ENCODE results near the gene PATJ.

GRCh38 chr1:61853583-61853982 lies 111.3 kb downstream of the PATJ start:
- TF ChIP-seq POLR2AphosphoS5 (IDR thresholded peaks at IDR 0.05; ENCODE audit: borderline replicate concordance, low read depth, low read length) = no peak
- no peak for TF ChIP-seq EZH2 (IDR thresholded peaks at IDR 0.05)
